Cardiac fibroblast (primary cell): ENCODE data around the gene OXTR.

ENCODE experiments used
- DNase-seq, 2 donors: peaks; one replicate each; pipeline versions ENCODE4 v3.0.0 to v3.0.0-alpha.2; 2010; ENCODE audit warnings: low read depth in 2 of 2
- H3K4me3 ChIP-seq, 2 donors: replicated peaks in 1 of 2; 1 replicate in 1 of 2; 2 replicates in 1 of 2; pipeline ENCODE4 v1.5.1; 2011; ENCODE audit warnings: low read depth in 2 of 2, low read length in 2 of 2, mild to moderate bottlenecking in 2 of 2, moderate library complexity in 1 of 2
- TF ChIP-seq, protein P1 (sequence below): IDR thresholded peaks from one replicate; pipeline ENCODE4 v1.5.1; 2011; ENCODE audit warnings: low read depth, mild to moderate bottlenecking, low read length, inconsistent platforms

OXTR gene

DNA sequence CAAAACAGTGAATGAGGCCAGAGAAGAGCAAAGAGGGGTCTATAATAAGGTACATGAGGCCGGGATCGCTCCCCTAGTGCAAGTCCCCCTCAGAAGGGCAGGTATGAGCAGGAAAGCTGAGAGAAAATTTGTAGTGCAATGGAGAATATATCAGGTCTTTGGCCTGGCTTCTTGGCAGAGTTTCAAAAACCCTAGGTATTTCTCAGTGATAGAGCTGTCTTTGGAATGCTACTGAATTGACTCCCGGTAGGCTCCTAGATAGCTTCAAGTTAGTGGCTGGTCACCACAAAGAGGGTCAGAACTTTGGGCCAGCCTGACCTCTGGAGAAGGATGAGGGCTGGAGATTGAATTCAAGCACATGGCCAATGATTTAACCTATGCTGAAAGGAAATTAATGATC, 30.6 kb upstream of the OXTR start:
- H3K4me3 ChIP-seq = no peak overlapping the region
- TF ChIP-seq, protein P1, sequence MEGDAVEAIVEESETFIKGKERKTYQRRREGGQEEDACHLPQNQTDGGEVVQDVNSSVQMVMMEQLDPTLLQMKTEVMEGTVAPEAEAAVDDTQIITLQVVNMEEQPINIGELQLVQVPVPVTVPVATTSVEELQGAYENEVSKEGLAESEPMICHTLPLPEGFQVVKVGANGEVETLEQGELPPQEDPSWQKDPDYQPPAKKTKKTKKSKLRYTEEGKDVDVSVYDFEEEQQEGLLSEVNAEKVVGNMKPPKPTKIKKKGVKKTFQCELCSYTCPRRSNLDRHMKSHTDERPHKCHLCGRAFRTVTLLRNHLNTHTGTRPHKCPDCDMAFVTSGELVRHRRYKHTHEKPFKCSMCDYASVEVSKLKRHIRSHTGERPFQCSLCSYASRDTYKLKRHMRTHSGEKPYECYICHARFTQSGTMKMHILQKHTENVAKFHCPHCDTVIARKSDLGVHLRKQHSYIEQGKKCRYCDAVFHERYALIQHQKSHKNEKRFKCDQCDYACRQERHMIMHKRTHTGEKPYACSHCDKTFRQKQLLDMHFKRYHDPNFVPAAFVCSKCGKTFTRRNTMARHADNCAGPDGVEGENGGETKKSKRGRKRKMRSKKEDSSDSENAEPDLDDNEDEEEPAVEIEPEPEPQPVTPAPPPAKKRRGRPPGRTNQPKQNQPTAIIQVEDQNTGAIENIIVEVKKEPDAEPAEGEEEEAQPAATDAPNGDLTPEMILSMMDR = no peak
- DNase-seq = peak in 1 of 2 donors; percentile 11

DNA sequence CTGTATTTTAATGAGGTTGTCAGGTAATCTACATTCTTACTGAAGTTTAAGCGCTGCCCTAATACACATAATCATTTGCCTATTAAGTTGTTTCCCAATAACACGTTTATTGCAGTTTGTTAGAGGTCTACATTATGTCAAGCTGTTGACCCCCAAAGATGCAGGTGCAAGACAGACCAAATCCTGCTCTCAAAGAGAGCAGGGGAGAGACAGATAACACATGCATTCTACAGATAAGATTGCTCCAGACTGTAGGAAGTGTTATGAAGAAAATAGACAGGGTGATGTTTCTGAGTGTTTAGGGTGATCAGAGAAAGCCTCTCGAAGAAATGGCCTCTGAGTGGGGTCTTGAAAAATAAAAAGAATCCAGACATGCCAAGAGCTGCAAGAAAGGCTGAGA, 24.8 kb upstream of the OXTR start:
- no peak overlapping the region for H3K4me3 ChIP-seq
- TF ChIP-seq, protein P1 = no peak
- no peak for DNase-seq

DNA sequence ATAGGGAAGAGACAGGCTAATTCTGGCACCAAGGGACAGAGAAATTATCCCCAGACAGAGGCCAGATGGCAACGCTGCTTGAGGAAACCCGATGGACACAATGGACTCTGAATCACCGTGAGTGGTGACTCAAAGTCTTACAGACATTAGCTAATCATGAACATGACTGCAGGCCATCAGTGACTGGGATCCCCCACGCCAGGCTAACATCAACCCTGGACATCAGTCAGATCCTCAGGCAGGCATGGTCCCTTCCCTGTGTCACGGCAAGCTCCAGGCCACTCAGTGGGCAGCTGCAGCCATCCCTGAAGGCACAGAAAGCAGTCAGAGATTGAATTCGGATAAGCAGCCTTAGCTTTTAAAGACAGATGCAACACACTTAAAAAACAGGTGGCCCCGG, 23.8 kb upstream of the OXTR start:
- H3K4me3 ChIP-seq = no peak overlapping the region
- DNase-seq = peak in 1 of 2 donors; percentile 94
- TF ChIP-seq, protein P1 = no peak

DNA sequence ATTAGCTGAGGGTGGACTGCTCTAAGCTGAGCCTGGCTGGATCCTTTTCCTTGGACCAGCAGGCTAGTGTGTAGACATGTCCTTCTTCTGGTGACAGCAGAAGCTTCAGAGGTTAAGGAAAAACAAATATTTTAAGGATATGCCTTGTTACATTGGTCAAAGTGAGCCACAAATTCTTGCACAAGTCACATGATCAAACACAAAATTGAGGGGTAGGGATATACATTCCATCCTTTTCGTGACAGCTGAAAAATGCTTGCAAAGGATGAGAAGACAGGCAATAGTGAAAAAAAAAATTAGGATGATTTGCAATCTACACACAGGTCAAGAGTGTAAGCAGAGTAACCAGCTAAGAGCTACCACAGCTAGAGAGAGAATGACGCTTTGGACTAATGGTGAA, 21.1 kb upstream of the OXTR start:
- no peak for DNase-seq
- no peak overlapping the region for H3K4me3 ChIP-seq
- TF ChIP-seq, protein P1 = no peak

DNA sequence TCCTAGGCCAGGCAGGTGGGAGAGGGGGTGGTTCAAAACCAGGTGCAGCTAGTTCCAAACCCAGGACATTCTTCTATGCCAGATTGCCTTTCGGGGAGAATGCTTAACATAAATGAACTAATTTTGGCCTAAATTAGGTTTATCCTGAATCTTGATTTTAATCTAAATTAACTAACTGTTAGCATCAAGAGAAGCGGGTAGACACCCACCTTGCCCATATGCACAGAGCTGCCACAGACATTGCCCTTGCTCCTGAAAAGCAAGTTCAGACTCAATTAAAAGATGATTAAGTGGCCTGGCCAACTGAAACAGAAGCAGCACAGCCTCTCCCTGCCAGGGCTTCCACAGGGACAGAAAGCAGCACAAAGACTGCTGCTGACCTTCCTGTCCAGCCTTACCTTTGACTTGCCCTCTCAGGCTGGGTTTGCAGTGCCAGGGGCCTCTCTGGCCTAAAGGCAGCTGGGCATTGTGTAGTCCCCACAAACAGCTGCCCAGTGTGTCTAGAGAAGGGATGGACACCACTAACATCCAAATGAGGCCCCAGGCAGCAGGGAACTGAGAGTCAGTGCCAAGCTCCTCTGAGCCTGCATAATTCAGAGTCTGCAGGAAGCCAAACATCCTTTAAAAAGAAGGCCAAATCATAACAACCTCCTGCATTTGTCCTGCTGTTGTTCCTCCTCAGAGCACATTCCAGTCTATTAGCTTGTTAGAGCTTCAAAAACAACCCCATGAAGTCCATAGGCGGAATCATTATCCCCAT, 15.4 kb upstream of the OXTR start:
- TF ChIP-seq, protein P1 = no peak
- no peak for DNase-seq
- no peak overlapping the region for H3K4me3 ChIP-seq

DNA sequence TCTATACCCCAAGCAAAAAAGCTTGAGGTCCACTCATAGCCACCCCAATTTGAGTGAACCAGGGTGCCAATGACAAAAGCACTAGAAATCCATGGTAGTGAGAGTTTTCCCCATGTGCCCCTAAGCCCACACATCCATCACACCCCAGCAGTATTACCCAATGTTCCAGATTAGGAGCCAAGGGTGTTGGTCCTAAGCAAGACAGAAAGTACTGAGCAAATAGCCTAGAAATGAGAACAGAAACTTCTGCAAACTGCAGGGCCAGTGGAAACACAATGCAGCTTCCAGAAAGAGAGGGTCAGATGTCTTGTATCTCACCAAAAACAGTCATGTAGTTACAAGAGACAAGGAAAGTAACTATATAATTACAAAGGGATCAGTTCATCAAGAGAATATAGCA, 10.9 kb upstream of the OXTR start:
- no peak overlapping the region for H3K4me3 ChIP-seq
- no peak for DNase-seq
- TF ChIP-seq, protein P1 = no peak

DNA sequence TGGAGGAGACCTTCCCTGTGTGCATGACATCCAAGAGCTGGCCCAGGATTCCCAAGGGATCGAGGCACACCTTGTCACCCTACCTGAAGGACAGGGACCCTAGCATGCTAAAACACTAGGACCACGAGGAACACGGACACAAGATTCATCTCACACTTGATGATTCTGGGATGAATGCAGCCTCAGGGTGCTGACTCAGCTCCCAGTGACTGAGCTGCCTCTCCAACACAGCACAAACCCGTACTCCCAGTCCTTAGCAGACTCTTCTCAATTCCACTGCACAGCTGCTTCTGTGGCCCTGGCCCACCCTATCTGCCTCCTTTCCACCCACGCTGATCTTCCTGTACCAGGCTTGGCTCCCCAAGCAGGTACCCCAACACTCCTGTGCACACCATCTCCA, 9.1 kb upstream of the OXTR start:
- TF ChIP-seq, protein P1 = no peak
- no peak overlapping the region for H3K4me3 ChIP-seq
- no peak for DNase-seq
